Measurements from ENCODE around the gene ARL3. TPM values are rescaled to one million over a fixed set of nuclear protein-coding genes. Genes with fewer than 3 reads are reported as not detected.

ARL3 gene
- total RNA-seq, 3 donors from 2014 or later = 2.4 to 11.2 (median 4.4) TPM

DNA sequence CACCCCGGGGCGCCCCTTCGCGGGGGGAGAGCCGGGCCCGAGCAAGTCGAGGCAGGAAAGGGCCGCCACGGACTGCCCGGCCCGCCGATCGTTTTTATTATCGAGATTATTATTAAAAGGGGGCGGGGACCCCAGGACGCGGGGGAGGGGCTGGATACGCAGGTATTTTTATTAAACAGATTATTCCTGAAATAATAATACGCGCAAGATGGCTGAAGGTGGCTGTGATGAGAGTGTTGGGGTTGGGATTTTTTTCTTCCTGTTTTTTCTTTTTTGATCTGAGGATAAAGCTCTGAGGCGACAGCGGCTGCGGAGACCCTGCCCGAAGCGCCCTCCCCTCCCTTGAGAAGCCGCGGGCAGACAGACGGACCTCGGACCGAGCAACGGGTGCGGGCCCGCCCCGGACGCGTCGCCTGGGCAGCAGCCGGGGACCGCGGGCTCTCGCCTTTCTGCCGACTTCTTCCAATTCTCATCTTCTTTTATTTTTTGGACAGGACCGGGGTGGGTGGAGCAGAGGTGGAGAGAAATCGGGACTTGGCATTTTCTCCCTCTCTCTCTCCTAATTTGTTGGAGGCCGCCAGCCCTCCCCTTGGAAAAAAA is 71.4 kb downstream of the ARL3 start:
- Histone ChIP-seq H3K4me1 (ENCODE audit: low read depth) (peaks cover 16% of the 10 kb centered on the region), H3K36me3 (ENCODE audit: low read depth) (peaks cover 3% of the 10 kb centered on the region), H3K4me3 (peak overlapping the region; percentile 77), H3K9me3 (no peaks in the 10 kb centered on the region)
- intact Hi-C loops (cut with DNase I, micrococcal nuclease) = no loop called here
- DNase-seq (peak; percentile 73 to 81 (median 80)), ATAC-seq (no peak)
- TF ChIP-seq, protein P1, sequence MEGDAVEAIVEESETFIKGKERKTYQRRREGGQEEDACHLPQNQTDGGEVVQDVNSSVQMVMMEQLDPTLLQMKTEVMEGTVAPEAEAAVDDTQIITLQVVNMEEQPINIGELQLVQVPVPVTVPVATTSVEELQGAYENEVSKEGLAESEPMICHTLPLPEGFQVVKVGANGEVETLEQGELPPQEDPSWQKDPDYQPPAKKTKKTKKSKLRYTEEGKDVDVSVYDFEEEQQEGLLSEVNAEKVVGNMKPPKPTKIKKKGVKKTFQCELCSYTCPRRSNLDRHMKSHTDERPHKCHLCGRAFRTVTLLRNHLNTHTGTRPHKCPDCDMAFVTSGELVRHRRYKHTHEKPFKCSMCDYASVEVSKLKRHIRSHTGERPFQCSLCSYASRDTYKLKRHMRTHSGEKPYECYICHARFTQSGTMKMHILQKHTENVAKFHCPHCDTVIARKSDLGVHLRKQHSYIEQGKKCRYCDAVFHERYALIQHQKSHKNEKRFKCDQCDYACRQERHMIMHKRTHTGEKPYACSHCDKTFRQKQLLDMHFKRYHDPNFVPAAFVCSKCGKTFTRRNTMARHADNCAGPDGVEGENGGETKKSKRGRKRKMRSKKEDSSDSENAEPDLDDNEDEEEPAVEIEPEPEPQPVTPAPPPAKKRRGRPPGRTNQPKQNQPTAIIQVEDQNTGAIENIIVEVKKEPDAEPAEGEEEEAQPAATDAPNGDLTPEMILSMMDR (IDR thresholded peaks at IDR 0.05) = no peak

DNA sequence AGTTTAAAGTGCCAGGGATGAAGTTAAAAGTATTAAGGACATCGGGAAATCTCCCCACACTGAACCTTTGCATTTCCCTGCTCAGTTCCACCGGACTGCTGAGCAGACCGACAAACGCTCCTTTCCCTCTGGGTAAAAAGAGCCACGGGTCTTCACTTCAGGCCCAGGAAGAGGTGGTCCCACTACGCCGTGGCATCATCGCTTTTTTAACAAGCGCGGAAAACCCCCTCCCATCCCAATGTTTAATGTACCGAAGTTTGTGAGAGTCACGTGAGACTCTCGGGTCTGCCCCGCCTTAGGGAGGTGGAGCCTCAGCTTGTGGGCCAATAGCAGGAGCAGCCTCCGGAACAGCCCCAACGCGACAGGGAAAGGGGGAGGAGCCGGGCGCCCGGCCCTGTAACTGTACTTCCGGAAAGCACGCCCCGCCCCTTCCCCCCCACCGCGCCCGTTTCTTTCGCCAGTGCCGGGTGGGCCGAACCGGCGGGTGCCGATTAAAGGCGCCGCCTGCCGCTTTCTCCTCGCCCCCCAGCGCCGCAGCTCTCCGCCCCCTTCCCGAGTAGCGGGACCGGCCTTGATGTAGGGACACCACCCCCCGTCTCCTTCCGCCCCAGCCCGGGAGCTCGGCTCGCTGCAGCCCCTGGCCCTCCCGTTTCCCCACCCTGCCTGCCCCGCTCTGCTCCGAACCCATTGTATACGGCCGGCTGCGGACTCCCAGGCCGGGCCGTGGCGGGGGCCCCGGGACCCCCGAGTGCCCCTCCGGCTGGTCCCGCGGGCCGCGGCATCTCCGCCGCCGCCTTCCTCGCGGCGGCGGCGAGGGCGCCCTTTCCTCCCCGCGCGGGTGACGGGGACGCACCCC is 72.1 kb downstream of the ARL3 start:
- Histone ChIP-seq H3K4me3 (peak overlapping the region; percentile 77), H3K9me3 (no peaks in the 10 kb centered on the region), H3K4me1 (ENCODE audit: low read depth) (peaks cover 9% of the 10 kb centered on the region), H3K36me3 (ENCODE audit: low read depth) (peaks cover 3% of the 10 kb centered on the region)
- intact Hi-C loops (cut with DNase I, micrococcal nuclease) = no loop called here
- TF ChIP-seq, protein P1 (IDR thresholded peaks at IDR 0.05) = no peak
- ATAC-seq (peak; percentile 68), DNase-seq (peak; percentile 99 to 100 (median 99))

GRCh38 chr10:102641402-102641801 is 72.8 kb downstream of the ARL3 start:
- Histone ChIP-seq H3K36me3 (ENCODE audit: low read depth) (peaks cover 3% of the 10 kb centered on the region), H3K9me3 (no peaks in the 10 kb centered on the region), H3K4me1 (ENCODE audit: low read depth) (peaks cover 5% of the 10 kb centered on the region), H3K4me3 (no peak overlapping the region)
- peak in 2 of 3 donors; percentile 8 to 58 for DNase-seq
- TF ChIP-seq, protein P1 (IDR thresholded peaks at IDR 0.05) = no peak
- ATAC-seq = no peak
- intact Hi-C loops (cut with DNase I, micrococcal nuclease) = no loop called here

- no peak for DNase-seq
- TF ChIP-seq, protein P1 (IDR thresholded peaks at IDR 0.05) = no peak
- H3K4me1 ChIP-seq (ENCODE audit: low read depth) = peaks cover 5% of the 10 kb centered on the region
- no peaks in the 10 kb centered on the region for H3K9me3 ChIP-seq
- H3K36me3 ChIP-seq (ENCODE audit: low read depth) = peaks cover 3% of the 10 kb centered on the region
- intact Hi-C loops (cut with DNase I, micrococcal nuclease) = no loop called here
- no peak overlapping the region for H3K4me3 ChIP-seq
- no peak for ATAC-seq
These were observed 74.7 kb downstream of the ARL3 start for GRCh38 chr10:102639537-102639936.

GRCh38 chr10:102635377-102635776 is 78.8 kb downstream of the ARL3 start:
- intact Hi-C loops (cut with DNase I, micrococcal nuclease) = no loop called here
- TF ChIP-seq, protein P1 (IDR thresholded peaks at IDR 0.05) = no peak
- Histone ChIP-seq H3K36me3 (ENCODE audit: low read depth) (no peaks in the 10 kb centered on the region), H3K4me1 (ENCODE audit: low read depth) (peaks cover 9% of the 10 kb centered on the region), H3K4me3 (no peak overlapping the region), H3K9me3 (no peaks in the 10 kb centered on the region)
- ATAC-seq = peak; percentile 32
- no peak for DNase-seq

Data from mucosa of descending colon (tissue), 3 donors.